RWPE2 (cell line): Measurements from ENCODE around the gene UBTD2.
"Not testable (repeated sequence)": the region's sequence is repeated elsewhere in the genome, so short reads cannot be mapped to it uniquely, and the experiment has no call there.

Experiments used
- ATAC-seq: fragments of 200-7000 bp; cut with Tn5 transposase; 3 replicates; pipeline ENCODE4 v1.9.1; 2021; ENCODE audit warnings: low read depth
- DNase-seq: peaks from one replicate; pipeline ENCODE4 v3.0.0-alpha.2; 2020; ENCODE audit warnings: low spot score
- H3K27ac ChIP-seq: fragments of 450-650 bp; 2 replicates; pipeline ENCODE4 v1.5.1; 2017; ENCODE audit warnings: mild to moderate bottlenecking; ENCODE audit not compliant: poor library complexity, severe bottlenecking
- H3K27me3 ChIP-seq: fragments of 250-450 bp; sonication (Bioruptor Pico); 2 replicates; pipeline ENCODE4 v1.5.1; 2021; ENCODE audit warnings: mild to moderate bottlenecking, moderate library complexity; ENCODE audit not compliant: insufficient read depth, poor library complexity, severe bottlenecking
- H3K36me3 ChIP-seq: fragments of 250-450 bp; sonication (Bioruptor Pico); 2 replicates; pipeline ENCODE4 v1.5.1; 2020; ENCODE audit warnings: low read depth, mild to moderate bottlenecking, moderate library complexity
- H3K4me1 ChIP-seq: fragments of 250-450 bp; sonication (Bioruptor Pico); 2 replicates; pipeline ENCODE4 v1.5.1; 2021; ENCODE audit warnings: mild to moderate bottlenecking, moderate library complexity; ENCODE audit not compliant: insufficient read depth, poor library complexity, severe bottlenecking
- H3K4me3 ChIP-seq: fragments of 250-450 bp; sonication (Bioruptor Pico); 2 replicates; pipeline ENCODE4 v1.5.1; 2021; ENCODE audit warnings: mild to moderate bottlenecking, moderate library complexity; ENCODE audit not compliant: severe bottlenecking
- H3K9me3 ChIP-seq: fragments of 250-450 bp; sonication (Bioruptor Pico); 2 replicates; pipeline ENCODE4 v1.5.1; 2021; ENCODE audit warnings: mild to moderate bottlenecking, moderate library complexity; ENCODE audit not compliant: severe bottlenecking
- TF ChIP-seq, protein P1 (sequence below): fragments of 450-650 bp; IDR thresholded peaks from one replicate; pipeline ENCODE4 v1.5.1; 2017; ENCODE audit warnings: mild to moderate bottlenecking, moderate library complexity; ENCODE audit not compliant: poor library complexity, severe bottlenecking

UBTD2 gene

GRCh38 chr5:172293054-172293744 lies 9.6 kb upstream of the UBTD2 start:
- Histone ChIP-seq H3K36me3 (no peaks in the 10 kb centered on the region), H3K4me3 (no peak overlapping the region), H3K27ac (no peak overlapping the region), H3K9me3 (no peaks in the 10 kb centered on the region), H3K27me3 (no peaks in the 10 kb centered on the region), H3K4me1 (no peaks in the 10 kb centered on the region)
- peak; percentile 98 for ATAC-seq
- no peak for DNase-seq
- TF ChIP-seq, protein P1, sequence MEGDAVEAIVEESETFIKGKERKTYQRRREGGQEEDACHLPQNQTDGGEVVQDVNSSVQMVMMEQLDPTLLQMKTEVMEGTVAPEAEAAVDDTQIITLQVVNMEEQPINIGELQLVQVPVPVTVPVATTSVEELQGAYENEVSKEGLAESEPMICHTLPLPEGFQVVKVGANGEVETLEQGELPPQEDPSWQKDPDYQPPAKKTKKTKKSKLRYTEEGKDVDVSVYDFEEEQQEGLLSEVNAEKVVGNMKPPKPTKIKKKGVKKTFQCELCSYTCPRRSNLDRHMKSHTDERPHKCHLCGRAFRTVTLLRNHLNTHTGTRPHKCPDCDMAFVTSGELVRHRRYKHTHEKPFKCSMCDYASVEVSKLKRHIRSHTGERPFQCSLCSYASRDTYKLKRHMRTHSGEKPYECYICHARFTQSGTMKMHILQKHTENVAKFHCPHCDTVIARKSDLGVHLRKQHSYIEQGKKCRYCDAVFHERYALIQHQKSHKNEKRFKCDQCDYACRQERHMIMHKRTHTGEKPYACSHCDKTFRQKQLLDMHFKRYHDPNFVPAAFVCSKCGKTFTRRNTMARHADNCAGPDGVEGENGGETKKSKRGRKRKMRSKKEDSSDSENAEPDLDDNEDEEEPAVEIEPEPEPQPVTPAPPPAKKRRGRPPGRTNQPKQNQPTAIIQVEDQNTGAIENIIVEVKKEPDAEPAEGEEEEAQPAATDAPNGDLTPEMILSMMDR, result peak; percentile 99

DNA sequence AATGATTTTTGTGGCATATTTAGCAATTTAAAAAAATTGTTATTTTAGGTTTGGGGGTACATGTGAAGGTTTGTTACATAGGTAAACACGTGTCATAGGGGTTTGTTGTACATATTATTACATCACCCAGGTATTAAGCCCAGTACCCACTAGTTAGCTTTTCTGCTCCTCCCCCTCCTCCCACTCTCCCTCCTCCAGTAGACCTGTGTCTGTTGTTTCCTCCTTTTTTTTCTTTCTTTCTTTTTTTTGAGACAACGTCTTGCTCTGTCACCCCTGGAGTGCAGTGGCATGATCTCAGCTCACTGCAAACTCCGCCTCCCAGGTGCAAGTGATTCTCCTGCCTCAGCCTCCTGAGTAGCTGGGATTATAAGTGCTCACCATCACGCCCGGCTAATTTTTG lies 8.3 kb upstream of the UBTD2 start:
- DNase-seq, H3K27me3 ChIP-seq, ATAC-seq, H3K4me1 ChIP-seq, H3K9me3 ChIP-seq, H3K4me3 ChIP-seq, H3K36me3 ChIP-seq, H3K27ac ChIP-seq: not testable (repeated sequence)

DNA sequence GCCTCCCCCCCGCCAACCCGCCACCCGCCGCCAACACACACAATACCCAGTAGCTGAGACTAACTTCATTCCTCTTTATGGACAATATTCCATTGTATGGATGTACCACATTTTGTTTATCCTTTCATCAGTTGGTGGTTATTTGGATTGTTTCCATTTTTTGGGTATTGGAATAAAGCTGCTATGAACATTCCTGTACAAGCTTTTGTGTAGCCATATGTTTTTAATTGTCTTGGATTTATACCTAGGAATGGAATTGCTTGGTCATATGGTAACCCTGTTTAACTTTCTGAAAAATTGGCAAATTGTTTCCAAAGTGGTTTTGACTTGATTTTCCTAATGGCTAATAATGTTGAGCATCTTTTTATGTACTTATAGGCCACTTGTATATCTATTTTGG lies 4.9 kb upstream of the UBTD2 start:
- ATAC-seq (no peak), DNase-seq (no peak)
- TF ChIP-seq, protein P1, result no peak
- Histone ChIP-seq H3K27ac (no peak overlapping the region), H3K4me3 (no peak overlapping the region), H3K36me3 (no peaks in the 10 kb centered on the region), H3K9me3 (no peaks in the 10 kb centered on the region), H3K4me1 (no peaks in the 10 kb centered on the region), H3K27me3 (no peaks in the 10 kb centered on the region)

- not testable (repeated sequence) for H3K27ac ChIP-seq, H3K9me3 ChIP-seq, DNase-seq, H3K27me3 ChIP-seq, H3K36me3 ChIP-seq, ATAC-seq, H3K4me1 ChIP-seq, H3K4me3 ChIP-seq
These were observed 3.6 kb upstream of the UBTD2 start for GRCh38 chr5:172287140-172287539.

- H3K4me1 ChIP-seq, result peaks cover 15% of the 10 kb centered on the region
- no peaks in the 10 kb centered on the region for H3K9me3 ChIP-seq
- H3K36me3 ChIP-seq, result peaks cover 3% of the 10 kb centered on the region; the same call in 1 of the 2 replicates
- no peaks in the 10 kb centered on the region for H3K27me3 ChIP-seq
- no peak overlapping the region for H3K4me3 ChIP-seq
- TF ChIP-seq, protein P1, result no peak
- DNase-seq (no peak), ATAC-seq (no peak)
- no peak overlapping the region for H3K27ac ChIP-seq
These were observed 1.9 kb upstream of the UBTD2 start for GRCh38 chr5:172285226-172286143.
